HG02610 (cell line): ENCODE measurements around the gene ZNF444.

Experiments
- ATAC-seq: cut with Tn5 transposase; IDR thresholded peaks from one replicate; pipeline ENCODE4 v1.9.1; 2021; ENCODE audit warnings: mild to moderate bottlenecking, moderate library complexity; ENCODE audit not compliant: unreplicated experiment

ZNF444 gene

DNA sequence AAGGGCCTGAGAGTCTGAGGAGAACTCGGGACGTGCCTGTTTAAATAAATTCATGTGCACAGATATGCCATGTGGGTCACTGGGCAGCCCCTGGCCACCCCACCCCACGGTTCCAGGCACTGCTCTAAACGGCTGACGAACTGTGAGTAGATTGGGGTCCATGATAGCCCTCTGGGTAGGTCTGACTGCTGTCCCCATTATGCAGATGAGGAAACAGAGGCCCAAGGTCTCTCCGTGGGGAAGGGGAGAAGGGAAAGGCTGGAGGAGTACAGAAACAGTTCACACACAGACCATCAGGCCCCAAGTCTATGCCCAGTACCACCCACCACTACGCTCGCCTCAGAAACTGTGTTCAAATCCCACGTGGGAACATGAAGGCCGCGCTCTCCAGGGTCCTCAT lies 34.1 kb upstream of the ZNF444 start:
- ATAC-seq = no peak

DNA sequence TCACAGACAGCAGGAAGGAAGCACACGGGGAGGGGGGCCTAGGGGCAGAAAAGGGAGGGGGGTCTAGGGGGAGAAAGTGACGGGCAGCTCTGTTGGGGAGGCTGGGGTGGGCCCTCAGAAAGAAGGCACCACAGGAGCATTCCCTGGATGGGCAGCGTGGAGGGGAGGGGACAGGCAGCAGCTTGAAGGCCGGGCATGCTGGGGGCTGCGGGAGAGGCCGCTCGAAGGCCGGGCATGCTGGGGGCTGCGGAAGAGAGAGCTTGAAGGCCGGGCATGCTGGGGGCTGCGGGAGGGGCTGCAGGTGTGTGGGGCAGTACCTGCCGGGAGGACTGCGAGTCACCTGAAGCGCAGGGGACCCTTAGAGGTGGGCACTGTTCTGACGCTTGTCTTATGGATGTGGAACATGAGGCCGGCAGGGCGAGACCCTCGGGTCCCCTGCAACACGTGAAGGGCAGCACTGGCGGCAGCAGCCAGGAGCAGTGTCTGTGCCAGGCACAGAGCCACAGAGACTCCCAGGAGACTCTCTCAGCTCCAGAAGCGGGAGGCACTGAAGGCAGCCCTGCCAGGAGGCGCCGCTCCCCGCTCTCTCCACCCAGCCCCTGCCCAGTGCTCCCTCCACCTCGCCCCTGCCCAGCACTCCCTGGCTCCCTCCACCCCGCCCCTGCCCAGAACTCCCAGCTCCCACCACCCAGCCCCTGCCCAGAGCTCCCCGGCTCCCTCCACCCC lies 33.3 kb upstream of the ZNF444 start:
- ATAC-seq = no peak

DNA sequence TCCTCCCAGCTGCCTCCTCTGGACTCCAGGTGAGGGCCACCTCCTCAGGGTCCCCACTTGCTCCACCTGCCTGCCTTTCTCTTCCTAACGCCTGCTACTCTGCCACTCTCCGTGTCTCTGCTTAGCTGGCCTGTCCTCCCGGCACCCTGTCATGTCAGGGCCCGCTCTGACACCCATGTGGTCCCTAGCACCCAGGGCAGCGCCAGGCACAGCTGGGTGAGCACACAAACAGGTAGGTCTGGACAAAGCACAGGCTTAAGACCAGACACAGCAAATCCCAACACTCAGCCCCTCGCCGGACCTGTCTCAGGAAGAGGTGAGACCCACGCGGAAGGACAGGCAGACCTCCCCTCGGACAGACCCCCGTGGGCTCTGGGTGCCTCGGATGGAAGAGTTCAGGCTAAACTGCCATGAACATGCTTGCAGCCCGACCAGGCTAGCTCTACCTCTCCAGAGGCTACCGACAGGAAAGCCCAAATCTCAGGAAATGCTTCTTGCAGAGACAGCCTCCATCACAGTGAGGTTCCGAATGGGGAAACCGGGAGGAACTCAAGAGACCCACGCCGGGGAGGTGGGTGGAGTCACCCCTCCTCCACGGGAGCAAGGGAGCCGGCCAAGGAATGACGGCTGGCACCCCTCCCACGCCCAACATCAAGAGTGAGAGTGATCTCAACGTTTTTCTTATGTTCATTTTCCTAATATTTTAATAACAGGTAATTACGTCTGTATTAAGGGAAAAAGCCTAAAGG lies 32.5 kb upstream of the ZNF444 start:
- no peak for ATAC-seq

DNA sequence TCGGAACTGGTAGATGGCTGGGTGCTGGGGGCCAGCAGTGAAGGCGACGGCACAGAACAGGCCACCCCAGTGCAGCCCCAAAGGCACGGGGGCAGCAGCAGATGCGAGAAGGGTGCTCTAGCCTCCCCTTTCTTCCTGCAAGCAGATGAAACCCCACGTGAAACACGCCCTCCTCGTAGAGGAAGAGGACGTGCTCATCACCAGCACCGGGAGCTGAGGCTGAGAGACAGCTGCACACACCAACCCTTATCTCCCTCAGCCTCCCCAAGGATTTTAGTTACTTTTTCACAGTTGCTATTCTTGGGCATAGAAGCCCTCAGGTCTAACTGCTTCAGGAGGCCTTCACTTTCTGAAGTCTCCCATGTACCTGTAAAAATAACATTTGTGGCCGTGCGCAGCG lies 31.9 kb upstream of the ZNF444 start:
- ATAC-seq = no peak

DNA sequence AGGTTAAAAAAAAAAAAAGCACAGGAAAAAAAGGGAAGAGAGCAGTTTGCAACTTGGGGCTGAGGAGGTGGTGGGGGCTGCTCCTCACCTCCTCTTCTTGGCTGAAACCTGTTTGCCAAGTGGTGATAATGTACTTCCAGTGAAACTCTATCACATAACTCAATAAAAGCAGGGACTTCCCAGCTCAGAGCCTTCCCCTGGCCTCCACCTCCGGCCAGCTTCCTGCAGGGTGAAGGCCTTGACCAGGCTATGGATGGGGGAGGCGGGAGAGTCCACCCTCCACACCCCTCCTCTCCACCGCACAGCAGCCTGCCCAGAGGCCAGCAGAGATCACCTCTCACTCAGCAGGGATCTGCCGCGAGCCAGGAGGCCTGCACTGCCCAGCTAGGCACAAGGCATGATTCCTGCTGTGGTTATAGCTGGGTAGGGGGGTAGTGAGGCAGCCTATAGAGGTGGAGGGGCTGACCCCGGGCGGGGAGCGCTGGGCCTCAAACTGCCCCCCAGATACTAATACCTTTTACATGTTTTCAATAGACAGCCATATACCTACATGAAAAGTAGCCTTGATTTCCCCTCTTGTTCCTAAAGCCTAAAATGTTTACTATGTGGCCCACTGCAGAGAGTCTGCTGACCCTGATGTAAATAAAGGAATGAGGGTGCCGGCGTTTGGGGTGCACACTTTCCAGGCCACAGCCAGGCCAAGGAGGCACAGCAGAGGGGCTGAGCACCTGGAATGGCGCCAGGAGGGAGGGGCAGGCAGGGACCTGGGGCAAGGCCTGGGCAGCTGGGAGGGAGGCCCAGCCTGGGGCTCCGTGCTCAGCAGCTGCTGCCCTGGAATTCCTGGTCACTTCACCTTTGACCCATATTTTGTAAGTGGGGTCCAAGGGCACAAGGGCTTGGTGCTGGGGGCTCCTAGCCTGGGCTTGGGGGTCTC lies 30.3 kb upstream of the ZNF444 start:
- ATAC-seq = no peak

DNA sequence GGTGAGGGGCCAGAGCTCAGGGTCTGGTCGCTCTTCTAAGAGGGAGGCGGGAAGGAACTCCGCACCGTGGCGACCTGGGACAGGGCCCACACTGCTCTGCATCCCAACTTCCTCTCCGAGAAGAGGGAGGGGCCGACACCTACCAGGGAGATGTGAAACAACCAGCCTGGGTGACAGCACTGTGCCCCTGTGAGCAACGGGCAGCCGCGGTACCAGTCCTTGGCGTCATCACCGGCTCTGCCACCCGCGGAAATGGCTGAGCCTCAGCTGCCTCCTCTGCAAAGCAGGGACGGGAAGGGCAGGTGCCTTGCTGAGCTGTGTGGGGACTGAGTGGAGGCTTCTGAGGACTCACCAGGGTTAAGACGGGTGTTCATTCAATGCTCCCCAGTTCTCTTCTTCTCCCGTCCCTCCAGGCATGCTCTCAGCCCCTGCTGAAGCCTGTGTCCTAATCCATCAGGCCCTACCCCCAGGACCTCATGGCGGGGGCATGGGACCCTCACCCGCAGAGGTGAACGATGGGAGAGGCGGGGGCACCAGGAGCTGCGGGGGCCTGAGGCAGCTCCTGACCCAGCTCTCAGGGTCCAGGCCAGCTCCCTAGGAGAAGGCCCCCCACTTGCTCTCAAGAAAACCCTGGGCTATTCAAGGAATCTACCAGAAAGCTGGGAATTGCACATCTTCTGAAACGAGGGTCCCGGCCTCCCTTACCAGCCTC lies 29.3 kb upstream of the ZNF444 start:
- peak; percentile 55 for ATAC-seq

DNA sequence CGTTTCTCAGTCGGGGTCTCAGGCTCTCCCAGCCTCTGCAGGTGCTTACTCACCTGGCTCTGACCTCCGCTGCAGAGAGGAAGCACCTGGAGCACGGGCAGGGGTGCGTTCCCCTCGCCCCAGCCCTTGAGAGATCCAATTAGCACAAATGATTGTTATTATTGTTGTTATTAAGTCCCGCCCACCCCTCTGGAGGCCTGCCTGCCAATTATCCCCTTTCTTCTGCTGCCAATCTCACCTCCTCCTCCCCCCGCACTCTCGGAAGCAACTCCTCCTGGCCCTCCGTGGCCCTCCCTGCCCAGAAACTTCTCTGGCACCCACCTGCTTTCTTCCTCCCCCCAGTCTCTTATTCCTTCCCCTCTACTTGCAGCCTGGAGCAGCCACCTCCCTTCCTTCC lies 28.8 kb upstream of the ZNF444 start:
- ATAC-seq = no peak

DNA sequence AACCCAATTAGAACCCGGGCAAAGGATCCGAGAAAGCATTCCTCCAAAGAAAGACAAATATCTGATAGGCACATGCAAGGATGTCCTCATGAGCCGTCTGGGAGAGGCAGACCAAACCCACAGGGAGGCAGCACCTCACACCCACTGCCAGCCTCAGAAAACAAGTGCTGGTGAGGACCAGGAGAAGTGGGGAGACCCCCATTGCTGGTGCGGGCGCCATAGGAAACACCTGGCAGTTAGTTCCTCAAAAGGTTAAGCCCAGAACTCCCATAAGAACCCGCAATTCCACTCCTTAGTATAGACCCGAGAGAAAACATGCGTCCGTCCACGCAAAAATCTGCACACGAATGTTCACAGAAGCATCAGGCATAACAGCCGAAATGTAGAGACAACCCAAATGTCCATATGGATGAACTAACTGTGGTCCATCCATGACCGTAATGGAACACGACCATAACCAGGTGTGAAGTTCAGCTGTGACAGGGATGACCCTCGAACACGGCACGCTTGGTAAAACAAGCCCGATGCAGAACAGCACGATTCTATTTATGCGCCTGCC lies 27.9 kb upstream of the ZNF444 start:
- ATAC-seq = no peak

DNA sequence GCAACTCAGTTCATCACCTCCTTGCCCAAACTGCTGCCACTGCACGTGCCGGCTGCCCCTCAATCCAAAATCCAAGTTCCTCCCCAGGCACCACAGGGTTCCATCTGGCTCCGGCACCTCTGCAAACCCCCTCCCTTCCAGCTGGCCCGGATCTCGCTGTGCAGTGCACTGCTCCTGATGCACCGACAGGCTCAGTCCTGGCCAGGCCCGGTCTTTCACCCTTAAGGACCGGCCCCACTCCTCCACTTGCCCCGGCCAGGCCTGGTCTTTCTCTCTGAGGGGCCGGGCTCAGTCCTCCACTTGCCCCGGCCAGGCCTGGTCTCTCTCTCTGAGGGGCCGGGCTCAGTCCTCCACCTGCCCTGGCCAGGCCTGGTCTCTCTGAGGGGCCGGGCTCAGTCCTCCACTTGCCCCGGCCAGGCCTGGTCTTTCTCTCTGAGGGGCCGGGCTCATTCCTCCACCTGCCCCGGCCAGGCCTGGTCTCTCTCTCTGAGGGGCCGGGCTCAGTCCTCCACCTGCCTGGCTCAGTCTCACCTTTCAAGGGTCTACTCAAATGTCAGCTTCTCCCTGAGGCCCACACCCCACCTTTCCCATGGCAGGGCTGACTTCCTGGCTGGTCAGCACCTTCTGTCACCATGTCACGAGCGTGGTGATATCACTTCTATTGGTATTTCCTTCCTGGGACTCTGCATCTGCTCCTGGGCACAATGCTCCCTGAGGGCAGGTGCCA lies 26.9 kb upstream of the ZNF444 start:
- no peak for ATAC-seq

DNA sequence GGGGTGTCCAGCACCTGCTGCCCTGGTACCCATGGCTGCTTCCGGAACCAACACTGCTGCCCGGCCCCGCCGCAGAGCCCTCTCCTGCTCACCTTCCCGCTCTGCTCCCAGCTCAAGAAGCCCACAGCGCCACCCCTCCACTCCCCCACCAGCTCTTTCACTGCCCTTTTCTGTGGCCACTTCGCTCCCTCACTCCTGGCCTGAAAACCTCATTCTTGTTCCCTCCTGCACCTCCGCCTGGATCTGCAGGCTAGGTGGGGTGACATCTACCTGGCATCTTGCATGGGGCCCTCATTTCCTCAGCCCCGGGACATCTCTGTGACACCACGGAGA lies 26.3 kb upstream of the ZNF444 start:
- no peak for ATAC-seq

DNA sequence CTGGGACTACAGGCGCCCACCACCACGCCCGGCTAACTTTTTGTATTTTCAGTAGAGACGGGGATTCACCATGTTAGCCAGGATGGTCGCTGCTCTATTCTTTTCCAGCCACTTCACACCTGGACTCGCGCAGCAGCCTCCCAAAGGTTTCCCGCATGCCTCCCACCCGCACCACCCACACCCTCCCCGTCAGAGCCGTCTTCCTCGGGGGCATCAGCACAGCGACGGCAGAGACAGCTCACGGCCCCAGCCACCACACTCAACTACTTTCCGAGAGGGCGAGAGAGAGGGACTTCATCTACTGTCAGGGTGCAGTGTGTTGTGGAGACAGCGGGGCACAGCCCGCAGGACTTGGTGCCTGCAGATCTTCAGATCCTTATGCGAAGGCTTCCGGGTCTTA lies 25.6 kb upstream of the ZNF444 start:
- ATAC-seq = no peak

DNA sequence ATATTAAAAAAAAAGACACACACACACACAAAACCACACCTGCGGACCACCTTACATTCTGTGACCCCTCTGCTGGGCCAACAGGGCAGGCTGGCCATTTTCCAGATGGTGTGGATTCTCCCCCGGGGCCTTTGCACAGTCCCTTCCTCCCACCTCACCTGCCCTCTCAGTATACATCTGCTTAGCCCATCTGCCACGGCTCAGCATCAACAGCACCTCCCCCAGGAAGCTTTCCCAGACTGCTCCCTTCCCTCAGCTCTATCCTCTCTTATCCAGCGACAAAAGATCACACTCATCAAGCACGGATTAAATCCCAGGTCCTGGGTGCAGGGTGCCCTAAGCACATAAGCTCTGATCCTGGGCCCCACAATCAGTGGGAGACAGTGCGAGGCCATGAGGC lies 24.5 kb upstream of the ZNF444 start:
- no peak for ATAC-seq

DNA sequence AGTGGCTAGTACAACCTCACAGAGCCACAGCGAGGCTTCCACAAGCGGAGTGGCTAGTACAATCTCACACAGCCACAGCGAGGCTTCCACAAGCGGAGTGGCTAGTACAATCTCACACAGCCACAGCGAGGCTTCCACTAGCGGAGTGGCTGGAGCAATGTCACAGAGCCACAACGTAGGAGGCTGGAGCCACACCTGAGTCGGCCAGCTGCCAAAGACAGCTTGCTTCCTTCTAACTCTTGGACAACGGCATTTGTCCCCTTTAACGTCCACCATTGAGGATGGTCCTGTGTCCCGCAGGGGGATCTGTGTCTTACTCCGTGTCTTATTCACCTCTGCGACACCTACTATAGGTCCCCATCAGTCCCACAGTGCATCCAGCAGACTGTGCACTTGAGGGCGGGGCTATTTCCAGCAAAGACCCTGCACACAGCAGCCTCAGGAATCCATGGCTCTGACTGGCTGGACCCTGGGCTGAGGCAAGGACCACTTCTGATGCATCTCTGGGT lies 23.7 kb upstream of the ZNF444 start:
- no peak for ATAC-seq

DNA sequence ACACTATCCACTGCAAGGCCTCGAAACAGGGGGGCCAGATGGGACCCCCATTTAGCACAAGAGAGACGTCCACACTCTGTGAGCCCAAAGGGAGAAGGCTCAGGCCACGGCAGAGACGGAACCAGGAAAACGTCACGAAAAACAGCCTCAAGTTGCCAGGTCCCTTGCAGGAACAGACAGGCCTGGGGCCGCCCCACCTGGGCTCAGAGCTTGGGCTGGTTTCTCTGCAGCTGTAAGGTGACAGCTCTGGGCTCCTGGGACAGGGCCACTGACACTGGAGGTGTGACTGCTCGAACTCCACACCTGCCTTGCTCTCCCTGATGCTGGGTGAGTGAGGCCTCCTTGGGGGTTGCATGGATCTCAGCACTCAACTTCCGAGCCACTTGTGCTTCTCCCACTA lies 23.2 kb upstream of the ZNF444 start:
- ATAC-seq = no peak

DNA sequence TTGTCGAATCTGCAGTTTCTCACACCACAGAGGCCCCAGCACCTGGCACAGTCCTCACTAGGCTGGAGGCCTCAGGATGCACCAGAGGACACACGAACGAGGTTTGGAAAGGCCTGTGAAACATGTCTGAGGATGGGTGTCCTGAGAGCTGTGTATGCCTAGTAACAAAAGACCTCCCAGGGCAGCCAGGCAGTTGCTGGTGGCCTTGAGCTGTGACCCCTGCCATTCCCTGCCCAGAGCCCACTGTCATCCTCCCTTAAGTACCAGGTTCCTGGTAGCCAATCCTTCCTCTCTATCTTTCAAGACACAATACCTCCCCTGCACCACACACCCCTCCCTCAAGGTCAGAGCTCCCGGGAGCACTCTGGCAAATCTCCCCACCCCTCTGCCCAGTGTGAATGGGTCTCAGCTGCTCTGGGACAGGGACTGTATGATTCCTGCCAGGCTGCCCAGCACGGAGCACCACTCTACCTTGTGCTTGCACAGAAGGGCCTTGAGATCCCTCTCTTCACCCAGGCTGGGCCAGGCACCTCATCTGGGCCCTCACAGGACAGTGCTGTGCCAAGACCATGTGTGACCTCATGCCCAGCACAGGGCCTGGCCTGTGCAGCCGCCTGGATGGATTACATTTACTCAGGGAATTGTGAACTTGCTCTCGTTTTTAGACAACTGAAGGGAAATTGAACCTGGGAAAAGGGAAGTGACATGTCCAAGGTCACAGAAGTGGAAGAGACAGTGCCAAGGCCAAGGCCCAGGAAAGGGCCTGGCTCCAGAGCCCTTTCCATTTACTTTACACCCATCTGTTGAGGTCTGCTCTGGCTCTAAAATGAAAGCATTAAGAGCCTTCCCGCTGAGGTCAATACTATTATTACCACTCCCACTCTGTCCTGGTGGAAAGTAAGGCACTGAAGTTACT lies 22.2 kb upstream of the ZNF444 start:
- ATAC-seq = no peak

DNA sequence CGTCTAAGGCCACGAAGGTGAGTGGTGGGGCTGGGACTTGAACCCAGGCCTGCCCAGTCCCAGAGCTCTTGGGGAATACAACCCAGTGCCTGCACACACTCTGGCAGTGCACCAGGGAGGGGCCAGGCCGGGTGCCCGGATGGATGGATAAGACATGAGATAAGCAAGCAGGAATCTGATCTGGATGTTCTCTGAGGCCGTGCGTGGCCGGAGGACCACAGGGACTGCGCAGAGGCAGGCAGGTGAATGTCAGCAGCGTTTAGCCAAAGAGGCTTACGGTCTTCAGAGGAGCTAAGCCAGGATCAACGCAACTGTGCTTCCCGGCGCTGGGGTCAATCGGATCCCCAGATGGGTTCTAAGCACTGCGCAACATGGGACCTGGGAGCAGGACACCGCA lies 21.5 kb upstream of the ZNF444 start:
- ATAC-seq = no peak

DNA sequence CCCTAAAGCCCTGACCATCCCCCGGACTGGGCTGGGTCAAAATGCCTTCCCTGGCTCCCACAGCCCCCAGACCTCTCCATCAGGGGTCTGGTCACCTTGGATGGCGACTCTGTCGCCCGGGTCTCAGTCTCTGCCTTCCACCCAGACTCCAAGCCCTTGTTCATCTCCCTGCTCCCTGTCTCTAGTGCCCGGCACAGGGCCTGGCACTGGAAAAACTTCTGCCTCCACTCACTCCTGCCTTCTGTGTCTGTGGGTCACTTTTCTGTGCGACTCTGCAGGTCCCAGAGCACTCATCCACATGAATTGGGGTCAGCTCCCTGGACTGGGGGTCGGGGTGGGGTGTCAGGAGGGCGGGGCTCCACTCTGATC lies 21.1 kb upstream of the ZNF444 start:
- ATAC-seq = no peak

DNA sequence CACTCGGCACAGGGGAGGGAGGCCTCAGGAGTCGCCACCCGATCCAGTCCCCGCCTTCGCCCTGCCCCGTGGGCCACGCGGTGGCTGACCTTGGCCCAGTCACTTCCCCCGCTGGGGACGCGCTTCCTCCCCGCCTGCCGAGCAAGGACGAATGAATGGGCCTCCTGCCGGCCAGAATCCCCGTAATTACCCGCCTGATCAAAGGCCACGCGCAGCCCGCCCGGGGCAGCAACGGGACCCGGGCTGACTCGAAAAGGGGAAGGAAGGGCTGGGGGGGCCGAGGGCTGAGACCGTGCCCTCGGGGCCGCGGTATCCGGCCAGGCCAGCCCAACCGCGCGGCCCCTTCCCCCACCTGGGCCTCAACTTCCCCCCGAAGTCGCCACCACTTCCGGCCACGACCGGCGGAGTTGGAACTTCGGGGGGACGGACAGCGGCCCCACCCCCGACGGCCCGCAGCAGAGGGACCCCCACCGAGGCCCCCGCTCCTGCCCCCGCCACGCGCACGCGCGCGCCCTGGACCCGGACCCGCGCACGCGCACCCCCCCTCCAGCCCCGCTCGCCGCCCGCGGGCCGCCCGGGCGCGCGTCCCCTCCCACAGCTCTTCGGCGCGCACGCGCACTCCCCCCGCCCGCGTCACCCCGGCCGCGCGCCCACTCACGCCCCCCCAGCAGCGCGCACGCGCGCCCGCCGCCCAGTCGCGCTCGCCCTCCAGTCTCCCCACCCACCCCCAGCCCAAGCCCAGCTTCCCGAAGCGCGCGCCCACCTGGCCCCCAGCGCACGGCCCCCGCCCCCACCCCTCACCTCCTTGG lies 20.5 kb upstream of the ZNF444 start:
- ATAC-seq = peak; percentile 21
